KMS-11 (cell line): ENCODE data around the gene PLCG2.

Experiments
- H2AFZ ChIP-seq: fragments of 200-600 bp; sonication (generic); 2 replicates; pipeline ENCODE4 v1.6.1; 2016; ENCODE audit warnings: antibody characterized with exemption, mixed run types, low read depth
- H3K27ac ChIP-seq: fragments of 200-600 bp; sonication (generic); 2 replicates; pipeline ENCODE4 v1.6.1; 2016; ENCODE audit warnings: mild to moderate bottlenecking, mixed run types
- H3K27me3 ChIP-seq: fragments of 200-600 bp; sonication (generic); 2 replicates; pipeline ENCODE4 v1.6.1; 2017; ENCODE audit warnings: mild to moderate bottlenecking, low read depth, mixed run types, moderate library complexity; ENCODE audit not compliant: insufficient read depth
- H3K36me3 ChIP-seq: fragments of 200-600 bp; sonication (generic); 2 replicates; pipeline ENCODE4 v1.6.1; 2017; ENCODE audit warnings: mild to moderate bottlenecking, mixed run types; ENCODE audit not compliant: insufficient read depth
- H3K4me1 ChIP-seq: fragments of 200-600 bp; sonication (generic); 2 replicates; pipeline ENCODE4 v1.6.1; 2016; ENCODE audit warnings: mild to moderate bottlenecking, low read depth, mixed run types; ENCODE audit not compliant: poor library complexity, severe bottlenecking
- H3K4me2 ChIP-seq: fragments of 200-600 bp; sonication (generic); 2 replicates; pipeline ENCODE4 v1.7.0; 2016; ENCODE audit warnings: mild to moderate bottlenecking, mixed run types
- H3K4me3 ChIP-seq: fragments of 200-600 bp; sonication (generic); IDR thresholded peaks from 2 replicates; pipeline ENCODE4 v1.6.1; 2017; ENCODE audit warnings: low read depth, low read length, mixed read lengths; ENCODE audit not compliant: insufficient read depth
- H3K79me2 ChIP-seq: fragments of 200-600 bp; sonication (generic); 2 replicates; pipeline ENCODE4 v1.6.1; 2016; ENCODE audit warnings: low read depth, mixed run types; ENCODE audit not compliant: insufficient read depth
- H3K9ac ChIP-seq: fragments of 200-600 bp; sonication (generic); 2 replicates; pipeline ENCODE4 v1.6.1; 2016; ENCODE audit warnings: mild to moderate bottlenecking, mixed run types
- H4K20me1 ChIP-seq: fragments of 200-600 bp; sonication (generic); 2 replicates; pipeline ENCODE4 v1.6.1; 2016; ENCODE audit warnings: mild to moderate bottlenecking, mixed run types; ENCODE audit not compliant: insufficient read depth
- TF ChIP-seq, protein P1 (sequence below): fragments of 200-600 bp; sonication (generic); conservative IDR thresholded peaks from 2 replicates; pipeline ENCODE4 v1.6.1; 2017; ENCODE audit warnings: low read depth, mild to moderate bottlenecking, antibody characterized with exemption, low read length, moderate library complexity, mixed read lengths

PLCG2 gene

DNA sequence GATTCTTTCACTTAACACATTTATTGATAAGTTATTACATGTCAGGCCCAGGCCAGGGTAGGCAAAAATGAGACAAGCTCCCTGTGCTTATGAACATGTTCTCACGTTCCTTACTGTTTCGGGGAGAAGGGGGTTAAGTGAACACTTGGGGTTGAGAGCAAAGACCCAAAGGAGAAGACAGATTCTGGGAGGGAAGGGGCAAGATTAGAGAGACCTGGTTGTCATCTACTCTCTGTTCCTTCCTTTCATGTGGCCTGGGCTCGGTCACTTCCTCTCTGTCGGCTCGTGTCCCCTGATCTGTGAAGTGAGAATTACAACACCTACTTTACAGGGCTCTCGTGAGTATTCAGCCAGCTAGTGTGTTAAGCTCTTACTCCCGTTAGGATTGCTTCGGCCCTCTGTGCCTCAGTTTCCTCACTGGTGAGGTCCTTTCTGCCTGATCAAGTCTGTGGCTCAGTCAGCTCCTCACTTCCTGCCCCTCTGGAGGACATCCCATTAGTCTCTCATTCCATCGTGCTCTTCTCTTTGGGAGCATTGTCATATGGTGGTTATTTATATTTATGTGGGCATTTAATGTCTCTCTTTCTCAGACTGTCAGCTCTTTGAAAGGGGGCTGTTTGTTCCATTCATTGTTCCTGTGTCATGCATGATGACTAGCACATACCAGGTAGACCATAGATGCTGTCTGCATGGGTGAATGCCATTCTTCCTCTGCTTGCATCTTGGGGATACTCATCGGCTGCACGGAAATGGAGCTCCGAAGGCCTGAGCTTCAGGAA, 38.9 kb downstream of the PLCG2 start:
- Histone ChIP-seq H2AFZ (no peak overlapping the region), H3K4me2 (no peak overlapping the region), H3K79me2 (no peaks in the 10 kb centered on the region), H3K4me3 (no peak overlapping the region), H3K27me3 (no peaks in the 10 kb centered on the region), H3K4me1 (no peaks in the 10 kb centered on the region), H3K9ac (no peak overlapping the region), H3K27ac (no peak overlapping the region), H4K20me1 (no peaks in the 10 kb centered on the region), H3K36me3 (no peaks in the 10 kb centered on the region)
- TF ChIP-seq, protein P1, sequence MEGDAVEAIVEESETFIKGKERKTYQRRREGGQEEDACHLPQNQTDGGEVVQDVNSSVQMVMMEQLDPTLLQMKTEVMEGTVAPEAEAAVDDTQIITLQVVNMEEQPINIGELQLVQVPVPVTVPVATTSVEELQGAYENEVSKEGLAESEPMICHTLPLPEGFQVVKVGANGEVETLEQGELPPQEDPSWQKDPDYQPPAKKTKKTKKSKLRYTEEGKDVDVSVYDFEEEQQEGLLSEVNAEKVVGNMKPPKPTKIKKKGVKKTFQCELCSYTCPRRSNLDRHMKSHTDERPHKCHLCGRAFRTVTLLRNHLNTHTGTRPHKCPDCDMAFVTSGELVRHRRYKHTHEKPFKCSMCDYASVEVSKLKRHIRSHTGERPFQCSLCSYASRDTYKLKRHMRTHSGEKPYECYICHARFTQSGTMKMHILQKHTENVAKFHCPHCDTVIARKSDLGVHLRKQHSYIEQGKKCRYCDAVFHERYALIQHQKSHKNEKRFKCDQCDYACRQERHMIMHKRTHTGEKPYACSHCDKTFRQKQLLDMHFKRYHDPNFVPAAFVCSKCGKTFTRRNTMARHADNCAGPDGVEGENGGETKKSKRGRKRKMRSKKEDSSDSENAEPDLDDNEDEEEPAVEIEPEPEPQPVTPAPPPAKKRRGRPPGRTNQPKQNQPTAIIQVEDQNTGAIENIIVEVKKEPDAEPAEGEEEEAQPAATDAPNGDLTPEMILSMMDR = no peak

DNA sequence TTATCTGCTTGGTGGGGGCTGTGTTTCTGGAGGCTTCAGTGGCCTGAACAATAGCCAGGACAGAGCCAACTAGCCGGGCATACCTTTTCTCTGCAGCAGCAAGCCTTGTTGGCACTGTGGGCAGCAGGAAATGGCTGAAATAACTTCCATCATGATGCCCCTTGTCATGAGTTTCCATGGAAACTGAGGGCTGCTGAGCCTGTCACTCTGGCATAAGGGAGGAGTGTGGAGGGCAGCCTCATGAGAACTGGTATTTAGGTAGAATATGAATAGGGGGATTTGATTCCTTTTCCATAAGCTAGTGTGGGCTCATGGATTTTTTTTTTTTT, 39.4 kb downstream of the PLCG2 start:
- Histone ChIP-seq H3K79me2 (no peaks in the 10 kb centered on the region), H3K4me1 (no peaks in the 10 kb centered on the region), H3K27me3 (no peaks in the 10 kb centered on the region), H3K9ac (no peak overlapping the region), H3K4me3 (no peak overlapping the region), H3K36me3 (no peaks in the 10 kb centered on the region), H3K4me2 (no peak overlapping the region), H4K20me1 (no peaks in the 10 kb centered on the region), H2AFZ (no peak overlapping the region), H3K27ac (no peak overlapping the region)
- TF ChIP-seq, protein P1 = no peak

DNA sequence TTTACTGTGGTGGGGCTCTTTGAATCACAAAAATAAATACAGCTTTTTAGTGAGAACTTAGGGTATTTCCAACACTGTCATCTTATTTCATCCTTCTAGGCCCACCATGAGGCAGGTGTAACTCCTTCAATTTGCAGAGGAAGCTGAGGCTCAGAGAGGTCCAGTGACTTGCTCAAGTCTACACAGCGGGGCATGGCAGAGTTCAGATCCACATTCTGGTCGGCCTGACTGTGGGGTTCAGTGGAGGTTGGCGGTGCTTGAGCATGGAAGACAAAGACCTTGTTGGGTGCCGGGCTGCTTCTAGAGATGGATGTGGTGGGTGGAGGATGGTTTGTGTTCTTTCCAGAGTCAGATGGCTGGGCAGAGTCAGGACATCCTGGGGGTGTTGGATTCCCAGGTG, 39.8 kb downstream of the PLCG2 start:
- H3K4me3 ChIP-seq = no peak overlapping the region
- no peak overlapping the region for H2AFZ ChIP-seq
- H3K79me2 ChIP-seq = no peaks in the 10 kb centered on the region
- no peaks in the 10 kb centered on the region for H3K36me3 ChIP-seq
- H3K27me3 ChIP-seq = no peaks in the 10 kb centered on the region
- H4K20me1 ChIP-seq = no peaks in the 10 kb centered on the region
- no peak overlapping the region for H3K4me2 ChIP-seq
- no peaks in the 10 kb centered on the region for H3K4me1 ChIP-seq
- TF ChIP-seq, protein P1 = no peak
- H3K9ac ChIP-seq = no peak overlapping the region
- no peak overlapping the region for H3K27ac ChIP-seq

DNA sequence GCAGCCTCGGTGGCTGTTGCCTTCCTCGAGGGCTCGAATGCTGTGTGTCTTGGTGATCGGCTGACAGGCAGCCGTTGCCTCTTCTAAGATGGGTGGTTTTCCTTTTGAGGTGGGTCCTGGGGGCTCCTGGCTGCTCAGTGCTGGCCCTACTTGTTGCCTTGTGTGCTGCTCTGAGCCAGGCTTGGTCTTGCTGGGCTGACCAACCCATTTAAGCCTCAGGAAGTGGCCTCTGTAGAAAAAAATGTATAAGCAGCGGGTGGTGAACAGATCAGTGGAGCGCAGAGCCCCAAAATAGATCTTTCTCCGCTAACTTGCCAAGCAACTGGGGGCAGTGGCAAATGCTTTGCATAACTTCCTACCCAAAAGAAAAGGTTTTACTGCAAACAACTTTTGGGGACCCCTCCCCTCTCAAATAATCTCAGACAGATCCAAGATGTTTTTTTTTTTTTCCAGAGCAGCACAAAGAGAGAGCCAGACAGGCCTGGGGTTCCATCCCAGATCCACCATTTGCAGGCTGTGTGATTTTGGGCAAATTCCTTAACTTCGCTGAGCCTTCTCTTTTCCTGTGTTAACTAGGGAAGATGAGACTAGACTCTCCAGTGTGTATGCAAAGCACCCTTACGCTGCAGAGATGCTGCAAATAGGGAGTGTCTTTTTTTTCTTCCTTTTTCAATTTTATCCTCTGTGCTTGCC, 42.5 kb downstream of the PLCG2 start:
- no peaks in the 10 kb centered on the region for H3K4me1 ChIP-seq
- no peak overlapping the region for H3K9ac ChIP-seq
- TF ChIP-seq, protein P1 = no peak

More for the DNA sequence above, 42.5 kb downstream of the PLCG2 start:
- Histone ChIP-seq H4K20me1 (no peaks in the 10 kb centered on the region), H2AFZ (no peak overlapping the region), H3K27me3 (no peaks in the 10 kb centered on the region), H3K4me2 (no peak overlapping the region), H3K36me3 (no peaks in the 10 kb centered on the region), H3K4me3 (no peak overlapping the region), H3K79me2 (no peaks in the 10 kb centered on the region), H3K27ac (no peak overlapping the region)
